ENCODE data around the gene RALGAPA1. TPM values are rescaled to one million over a fixed set of nuclear protein-coding genes. Genes with fewer than 3 reads are reported as not detected.

RALGAPA1 gene
- total RNA-seq, 2 experiments from 2014 or later, result 27.6 to 36.5 TPM

DNA sequence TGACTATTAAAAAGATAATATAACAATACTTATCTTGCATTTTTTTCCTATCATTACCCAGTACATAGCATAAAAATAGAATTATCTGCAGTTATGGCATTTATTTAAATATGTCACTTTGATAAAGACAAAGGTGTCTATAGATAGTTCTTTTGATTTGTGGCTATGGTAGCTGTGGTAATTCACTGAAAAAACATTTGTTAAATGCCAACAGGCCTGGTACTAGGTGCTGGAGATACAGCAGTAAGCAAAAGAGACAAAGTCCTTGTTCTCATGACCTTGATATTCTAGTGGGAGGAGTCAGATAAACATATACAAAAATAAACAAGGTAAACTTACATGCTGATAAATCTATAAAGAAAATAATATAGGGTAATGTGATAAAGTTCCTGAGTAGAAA lies 230.5 kb downstream of the RALGAPA1 start:
- POLR2A ChIA-PET, result interaction anchor here (0.6 kb wide), 1 partner anchor 31 kb away, joined by 3 read pairs; no protein-coding TSS in a partner anchor
- no peaks in the 10 kb centered on the region for H3K36me3 ChIP-seq (ENCODE audit: insufficient read depth, low read length)
- TF ChIP-seq CTCF (conservative IDR thresholded peaks at IDR 0.05; ENCODE audit: low read length) (no peak), EZH2phosphoT487 (IDR thresholded peaks at IDR 0.05; ENCODE audit: borderline replicate concordance, low read depth, low read length) (no peak)
- H3K9me2 ChIP-seq (ENCODE audit: insufficient read depth, low read length), result no peaks in the 10 kb centered on the region
- no peaks in the 10 kb centered on the region for H3K79me2 ChIP-seq (ENCODE audit: insufficient read depth, low read depth, low read length)
- no peak for DNase-seq (ENCODE audit: low spot score)
- no TSS peak for BruUV-seq (replicated peaks)
- H3K27ac ChIP-seq (ENCODE audit: low read depth, low read length, poor library complexity, severe bottlenecking), result no peak overlapping the region
- no peak overlapping the region for H3K4me3 ChIP-seq (ENCODE audit: low read depth, low read length, poor library complexity, severe bottlenecking)
- no peak overlapping the region for H3K4me2 ChIP-seq (ENCODE audit: low read length)
- intact Hi-C loops (cut with micrococcal nuclease; ENCODE audit: unreplicated experiment), result no loop called here
- no peak overlapping the region for H2AFZ ChIP-seq (ENCODE audit: low read length)
- H3K9me3 ChIP-seq (ENCODE audit: low read length), result no peaks in the 10 kb centered on the region
- H4K20me1 ChIP-seq (ENCODE audit: insufficient read depth, low read length), result no peaks in the 10 kb centered on the region
- CTCF ChIA-PET (ENCODE audit: unreplicated experiment), result no interaction called here
- H3K4me1 ChIP-seq (ENCODE audit: insufficient read depth, low read length, poor library complexity, severe bottlenecking), result no peaks in the 10 kb centered on the region

GRCh38 chr14:35578135-35578534 lies 231.0 kb downstream of the RALGAPA1 start:
- Histone ChIP-seq H2AFZ (ENCODE audit: low read length) (no peak overlapping the region), H3K9me3 (ENCODE audit: low read length) (no peaks in the 10 kb centered on the region), H3K4me2 (ENCODE audit: low read length) (no peak overlapping the region), H3K36me3 (ENCODE audit: insufficient read depth, low read length) (no peaks in the 10 kb centered on the region), H3K4me1 (ENCODE audit: insufficient read depth, low read length, poor library complexity, severe bottlenecking) (no peaks in the 10 kb centered on the region), H3K79me2 (ENCODE audit: insufficient read depth, low read depth, low read length) (no peaks in the 10 kb centered on the region), H3K27ac (ENCODE audit: low read depth, low read length, poor library complexity, severe bottlenecking) (no peak overlapping the region), H4K20me1 (ENCODE audit: insufficient read depth, low read length) (no peaks in the 10 kb centered on the region), H3K9me2 (ENCODE audit: insufficient read depth, low read length) (no peaks in the 10 kb centered on the region), H3K4me3 (ENCODE audit: low read depth, low read length, poor library complexity, severe bottlenecking) (no peak overlapping the region)
- no peak for DNase-seq (ENCODE audit: low spot score)
- intact Hi-C loops (cut with micrococcal nuclease; ENCODE audit: unreplicated experiment), result no loop called here
- no TSS peak for BruUV-seq (replicated peaks)
- POLR2A ChIA-PET, result interaction anchor here (1.0 kb wide), 1 partner anchor 12 kb away, joined by 8 read pairs; no protein-coding TSS in a partner anchor
- no peak for TF ChIP-seq EZH2phosphoT487 (IDR thresholded peaks at IDR 0.05; ENCODE audit: borderline replicate concordance, low read depth, low read length)
- TF ChIP-seq CTCF (conservative IDR thresholded peaks at IDR 0.05; ENCODE audit: low read length), result no peak
- CTCF ChIA-PET (ENCODE audit: unreplicated experiment), result no interaction called here

DNA sequence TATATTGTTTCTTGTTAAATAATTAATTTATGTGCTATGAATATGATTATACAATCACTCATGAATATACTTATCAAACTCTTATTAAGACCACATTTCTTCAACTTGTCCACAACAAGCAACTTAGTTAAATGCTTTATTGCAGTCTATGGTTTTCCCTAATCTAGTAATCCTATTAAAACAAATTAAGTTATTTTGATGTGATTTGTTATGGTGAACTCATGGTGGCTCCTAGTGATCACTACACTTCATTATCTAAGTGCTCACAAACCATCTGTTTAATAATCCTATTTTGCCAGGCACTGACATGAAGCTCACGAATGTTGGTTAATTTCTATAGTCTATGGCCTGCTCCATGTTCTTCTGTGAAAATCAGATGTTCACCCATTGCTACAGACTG lies 232.2 kb downstream of the RALGAPA1 start:
- POLR2A ChIA-PET, result no interaction called here
- CTCF ChIA-PET (ENCODE audit: unreplicated experiment), result no interaction called here
- no peak overlapping the region for H3K4me2 ChIP-seq (ENCODE audit: low read length)
- H3K36me3 ChIP-seq (ENCODE audit: insufficient read depth, low read length), result no peaks in the 10 kb centered on the region
- intact Hi-C loops (cut with micrococcal nuclease; ENCODE audit: unreplicated experiment), result no loop called here
- no peak for TF ChIP-seq CTCF (conservative IDR thresholded peaks at IDR 0.05; ENCODE audit: low read length)
- TF ChIP-seq EZH2phosphoT487 (IDR thresholded peaks at IDR 0.05; ENCODE audit: borderline replicate concordance, low read depth, low read length), result no peak
- H3K4me3 ChIP-seq (ENCODE audit: low read depth, low read length, poor library complexity, severe bottlenecking), result no peak overlapping the region
- no TSS peak for BruUV-seq (replicated peaks)
- H4K20me1 ChIP-seq (ENCODE audit: insufficient read depth, low read length), result no peaks in the 10 kb centered on the region
- no peak for DNase-seq (ENCODE audit: low spot score)
- H2AFZ ChIP-seq (ENCODE audit: low read length), result no peak overlapping the region
- H3K9me3 ChIP-seq (ENCODE audit: low read length), result no peaks in the 10 kb centered on the region
- no peaks in the 10 kb centered on the region for H3K4me1 ChIP-seq (ENCODE audit: insufficient read depth, low read length, poor library complexity, severe bottlenecking)
- H3K79me2 ChIP-seq (ENCODE audit: insufficient read depth, low read depth, low read length), result no peaks in the 10 kb centered on the region
- no peak overlapping the region for H3K27ac ChIP-seq (ENCODE audit: low read depth, low read length, poor library complexity, severe bottlenecking)
- H3K9me2 ChIP-seq (ENCODE audit: insufficient read depth, low read length), result no peaks in the 10 kb centered on the region
